Testis (tissue), 2 donors: ENCODE data around the gene TFB1M.

Source experiments
- POLR2A ChIP-seq: fragments of 450-650 bp; IDR thresholded peaks from one replicate; pipeline ENCODE4 v1.6.1; 2017; ENCODE audit warnings: antibody characterized with exemption, mild to moderate bottlenecking, moderate library complexity
- TF ChIP-seq, protein P1 (sequence below), 3 experiments: fragments of 450-650 bp in 2 of 3; fragments of 200-600 bp in 1 of 3; sonication (generic) in 1 of 3; IDR thresholded peaks; one replicate each; pipeline ENCODE4 v1.5.1; 2016 to 2019; ENCODE audit warnings: antibody characterized with exemption in 3 of 3, mild to moderate bottlenecking in 2 of 3, moderate library complexity in 1 of 3

DNA sequence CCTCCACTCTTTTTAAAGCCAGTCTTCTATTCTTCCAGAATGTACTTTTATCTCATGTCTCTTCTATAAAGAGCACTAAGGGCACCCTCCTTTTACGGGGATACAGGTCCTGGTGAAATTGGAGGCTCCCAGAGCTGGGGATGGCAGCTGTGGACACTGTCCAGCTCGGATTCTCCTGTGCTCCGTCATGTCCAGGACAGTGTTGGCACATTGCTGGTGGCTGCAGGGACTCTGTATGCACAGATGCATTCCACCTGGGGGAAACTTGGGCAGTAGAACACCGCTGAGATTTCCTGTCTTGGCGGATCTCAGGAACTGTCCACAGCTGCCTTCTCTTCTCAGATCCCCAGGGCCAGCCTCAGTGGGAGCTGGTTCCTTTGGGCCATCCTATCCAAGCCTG is 107.1 kb downstream of the TFB1M start:
- TF ChIP-seq, protein P1, sequence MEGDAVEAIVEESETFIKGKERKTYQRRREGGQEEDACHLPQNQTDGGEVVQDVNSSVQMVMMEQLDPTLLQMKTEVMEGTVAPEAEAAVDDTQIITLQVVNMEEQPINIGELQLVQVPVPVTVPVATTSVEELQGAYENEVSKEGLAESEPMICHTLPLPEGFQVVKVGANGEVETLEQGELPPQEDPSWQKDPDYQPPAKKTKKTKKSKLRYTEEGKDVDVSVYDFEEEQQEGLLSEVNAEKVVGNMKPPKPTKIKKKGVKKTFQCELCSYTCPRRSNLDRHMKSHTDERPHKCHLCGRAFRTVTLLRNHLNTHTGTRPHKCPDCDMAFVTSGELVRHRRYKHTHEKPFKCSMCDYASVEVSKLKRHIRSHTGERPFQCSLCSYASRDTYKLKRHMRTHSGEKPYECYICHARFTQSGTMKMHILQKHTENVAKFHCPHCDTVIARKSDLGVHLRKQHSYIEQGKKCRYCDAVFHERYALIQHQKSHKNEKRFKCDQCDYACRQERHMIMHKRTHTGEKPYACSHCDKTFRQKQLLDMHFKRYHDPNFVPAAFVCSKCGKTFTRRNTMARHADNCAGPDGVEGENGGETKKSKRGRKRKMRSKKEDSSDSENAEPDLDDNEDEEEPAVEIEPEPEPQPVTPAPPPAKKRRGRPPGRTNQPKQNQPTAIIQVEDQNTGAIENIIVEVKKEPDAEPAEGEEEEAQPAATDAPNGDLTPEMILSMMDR (IDR thresholded peaks at IDR 0.05) = no peak
- no peak for TF ChIP-seq POLR2A
